Caco-2 (cell line): Measurements from ENCODE around the gene DIAPH3. TPM values are rescaled to one million over a fixed set of nuclear protein-coding genes. Genes with fewer than 3 reads are reported as not detected.

Experiments
- BruUV-seq: library from RNA; stranded (reverse); fragments of 400-500 nt; replicated peaks from 2 replicates; lab custom pipeline; 2021; lab: Mats Ljungman, UMichigan
- CTCF ChIA-PET: fragments of 300-600 bp; sonication (Branson Sonifier 250); formaldehyde crosslinking; loops from one replicate; lab custom pipeline; 2022; ENCODE audit warnings: antibody characterized with exemption; lab: Charles Lee
- POLR2A ChIA-PET: fragments of 300-600 bp; sonication (Branson Sonifier 250); formaldehyde crosslinking; loops from one replicate; lab custom pipeline; 2022; ENCODE audit warnings: antibody characterized with exemption; lab: Charles Lee
- DNase-seq, 2 experiments: peaks; one replicate each; pipeline versions ENCODE4 v3.0.0 to v3.0.0-alpha.2; 2020 to 2022
- H3K27me3 ChIP-seq: replicated peaks from 2 replicates; pipeline ENCODE4 v1.6.0; 2011; ENCODE audit warnings: low read length; ENCODE audit not compliant: control insufficient read depth, insufficient read depth
- H3K36me3 ChIP-seq: 2 replicates; pipeline ENCODE4 v1.5.1; 2011; ENCODE audit warnings: low read length; ENCODE audit not compliant: control insufficient read depth, insufficient read depth
- H3K4me1 ChIP-seq: fragments of 250-450 bp; sonication (Bioruptor Pico); 2 replicates; pipeline ENCODE4 v1.5.1; 2020; ENCODE audit warnings: mild to moderate bottlenecking
- H3K4me3 ChIP-seq: 2 replicates; pipeline ENCODE4 v1.5.1; 2011; ENCODE audit warnings: low read depth, mild to moderate bottlenecking, control low read depth, low read length
- H3K9me3 ChIP-seq: fragments of 250-450 bp; sonication (Bioruptor Pico); 2 replicates; pipeline ENCODE4 v1.5.1; 2020; ENCODE audit warnings: mild to moderate bottlenecking, moderate library complexity
- H3K27ac Mint-ChIP-seq: one replicate; pipeline ENCODE4 v1.8.0; 2022; ENCODE audit warnings: mixed read lengths; ENCODE audit not compliant: unreplicated experiment
- H3K27me3 Mint-ChIP-seq: one replicate; pipeline ENCODE4 v1.8.0; 2022; ENCODE audit warnings: mixed read lengths; ENCODE audit not compliant: insufficient read depth, unreplicated experiment
- H3K36me3 Mint-ChIP-seq: one replicate; pipeline ENCODE4 v1.8.0; 2022; ENCODE audit warnings: mild to moderate bottlenecking, mixed read lengths; ENCODE audit not compliant: insufficient read depth, unreplicated experiment
- H3K4me1 Mint-ChIP-seq: one replicate; pipeline ENCODE4 v1.8.0; 2022; ENCODE audit warnings: low read depth, mixed read lengths; ENCODE audit not compliant: unreplicated experiment
- H3K4me3 Mint-ChIP-seq: one replicate; pipeline ENCODE4 v1.8.0; 2022; ENCODE audit warnings: mild to moderate bottlenecking, moderate library complexity, mixed read lengths; ENCODE audit not compliant: unreplicated experiment
- H3K9me3 Mint-ChIP-seq: one replicate; pipeline ENCODE4 v1.8.0; 2022; ENCODE audit warnings: mixed read lengths; ENCODE audit not compliant: unreplicated experiment
- CTCF ChIP-seq, 2 experiments: fragments of 200-600 bp in 1 of 2; IDR thresholded peaks; 1 replicate in 1 of 2; 2 replicates in 1 of 2; pipeline versions ENCODE4 v1.5.1 to v1.8.0; 2011 to 2022; ENCODE audit warnings: antibody characterized with exemption in 1 of 2, control low read depth in 1 of 2, inconsistent platforms in 1 of 2, low read depth in 1 of 2, low read length in 1 of 2, mild to moderate bottlenecking in 1 of 2, moderate library complexity in 1 of 2; ENCODE audit not compliant: insufficient read depth in 1 of 2, severe bottlenecking in 1 of 2, unreplicated experiment in 1 of 2
- intact Hi-C: fragments of 100-400 bp; cut with micrococcal nuclease; formaldehyde crosslinking; loops from one replicate; pipeline ENCODE4 v1.10.0; 2022; ENCODE audit not compliant: unreplicated experiment
- total RNA-seq: library from RNA; stranded (reverse); gene quantifications from 2 replicates; pipeline ENCODE4 v1.2.3, GENCODE V29; 2022

The DIAPH3 gene
- total RNA-seq, 1 experiment from 2014 or later, result 60.6 TPM

- BruUV-seq, result no TSS peak
- peaks cover under 1% of the 10 kb centered on the region for H3K9me3 Mint-ChIP-seq
- no peak for TF ChIP-seq CTCF (IDR thresholded peaks at IDR 0.05; ENCODE audit: insufficient read depth in 1 of 2, low read depth in 1 of 2, low read length in 1 of 2, severe bottlenecking in 1 of 2, unreplicated experiment in 1 of 2)
- H3K4me3 Mint-ChIP-seq, result no peak overlapping the region
- H3K4me1 Mint-ChIP-seq, result no peaks in the 10 kb centered on the region
- H3K4me1 ChIP-seq, result no peaks in the 10 kb centered on the region
- H3K4me3 ChIP-seq, result no peak overlapping the region
- ChIA-PET POLR2A (no interaction called here), CTCF (interaction anchor here (0.9 kb wide), 1 partner anchor 379 kb away, joined by 3 read pairs; no protein-coding TSS in a partner anchor)
- no peaks in the 10 kb centered on the region for H3K36me3 ChIP-seq
- H3K27me3 Mint-ChIP-seq, result no peaks in the 10 kb centered on the region
- no peaks in the 10 kb centered on the region for H3K9me3 ChIP-seq
- no peak overlapping the region for H3K27ac Mint-ChIP-seq
- intact Hi-C loops, result no loop called here
- no peaks in the 10 kb centered on the region for H3K27me3 ChIP-seq
- DNase-seq, result no peak
- peaks cover 9% of the 10 kb centered on the region for H3K36me3 Mint-ChIP-seq
These were observed 213.5 kb downstream of the DIAPH3 start for GRCh38 chr13:59950266-59950665.

DNA sequence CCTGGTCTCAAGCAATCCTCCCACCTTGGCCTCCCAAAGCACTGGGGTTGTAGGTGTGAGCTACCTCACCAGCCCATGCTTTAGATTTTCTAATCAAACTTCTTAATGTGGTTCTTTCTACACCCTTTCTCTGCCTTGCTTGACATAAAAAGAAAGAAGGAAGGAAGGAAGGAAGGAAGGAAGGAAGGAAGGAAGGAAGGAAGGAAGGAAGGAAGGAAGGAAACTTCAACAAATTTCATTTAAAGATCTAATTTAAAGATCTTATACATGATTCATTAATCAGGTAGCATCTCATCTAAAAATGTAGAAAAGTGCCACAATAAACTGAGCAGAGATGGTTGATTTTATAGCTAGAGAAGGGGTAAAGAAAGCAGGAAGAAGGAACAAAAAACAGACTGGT, 215.0 kb downstream of the DIAPH3 start:
- Histone ChIP-seq H3K27me3 (no peaks in the 10 kb centered on the region), H3K4me1 (no peaks in the 10 kb centered on the region), H3K9me3 (no peaks in the 10 kb centered on the region), H3K4me3 (no peak overlapping the region), H3K36me3 (no peaks in the 10 kb centered on the region)
- CTCF ChIA-PET, result no interaction called here
- Mint-ChIP-seq H3K4me3 (no peak overlapping the region), H3K27ac (no peak overlapping the region), H3K27me3 (no peaks in the 10 kb centered on the region), H3K9me3 (no peaks in the 10 kb centered on the region), H3K36me3 (peaks cover 12% of the 10 kb centered on the region), H3K4me1 (no peaks in the 10 kb centered on the region)
- BruUV-seq, result no TSS peak
- DNase-seq, result no peak
- TF ChIP-seq CTCF (IDR thresholded peaks at IDR 0.05; ENCODE audit: insufficient read depth in 1 of 2, low read depth in 1 of 2, low read length in 1 of 2, severe bottlenecking in 1 of 2, unreplicated experiment in 1 of 2), result no peak
- intact Hi-C loops, result no loop called here
- POLR2A ChIA-PET, result no interaction called here

DNA sequence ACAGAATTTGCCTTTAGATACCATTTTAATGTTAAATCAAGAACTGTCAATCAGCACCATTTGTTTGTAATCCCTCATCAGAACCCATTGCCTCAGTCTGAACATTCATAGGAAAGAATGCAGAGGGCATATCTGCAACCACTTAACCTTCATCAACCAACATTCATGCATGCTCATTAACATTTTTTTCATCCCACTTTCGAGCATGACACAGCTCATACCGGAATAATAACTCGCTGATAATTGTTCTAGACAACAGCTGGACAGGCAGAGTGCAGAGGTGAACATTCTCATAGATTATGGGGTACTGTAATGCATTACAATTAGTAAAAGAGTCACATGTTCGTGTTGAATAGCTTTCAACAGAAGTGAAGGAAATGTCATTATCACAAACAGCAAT, 216.8 kb downstream of the DIAPH3 start:
- H3K36me3 ChIP-seq, result no peaks in the 10 kb centered on the region
- H3K36me3 Mint-ChIP-seq, result peaks cover 6% of the 10 kb centered on the region
- TF ChIP-seq CTCF (IDR thresholded peaks at IDR 0.05; ENCODE audit: insufficient read depth in 1 of 2, low read depth in 1 of 2, low read length in 1 of 2, severe bottlenecking in 1 of 2, unreplicated experiment in 1 of 2), result no peak
- no peaks in the 10 kb centered on the region for H3K9me3 Mint-ChIP-seq
- intact Hi-C loops, result no loop called here
- POLR2A ChIA-PET, result no interaction called here
- no peak overlapping the region for H3K4me3 ChIP-seq
- H3K27me3 ChIP-seq, result no peaks in the 10 kb centered on the region
- BruUV-seq, result no TSS peak
- H3K27ac Mint-ChIP-seq, result no peak overlapping the region
- no peaks in the 10 kb centered on the region for H3K27me3 Mint-ChIP-seq
- no peak overlapping the region for H3K4me3 Mint-ChIP-seq
- no peaks in the 10 kb centered on the region for H3K4me1 ChIP-seq
- CTCF ChIA-PET, result no interaction called here
- no peaks in the 10 kb centered on the region for H3K4me1 Mint-ChIP-seq
- no peaks in the 10 kb centered on the region for H3K9me3 ChIP-seq
- DNase-seq, result no peak
